ENCODE data around the gene STRN. TPM values are rescaled to one million over a fixed set of nuclear protein-coding genes. Genes with fewer than 3 reads are reported as not detected.

The STRN gene
- total and polyA plus RNA-seq, 10 of the 15 experiments (the other 5 are each of a cell fraction or from before 2014, with no cell fraction given), result 1.00 to 19.2 (median 9.1) TPM

DNA sequence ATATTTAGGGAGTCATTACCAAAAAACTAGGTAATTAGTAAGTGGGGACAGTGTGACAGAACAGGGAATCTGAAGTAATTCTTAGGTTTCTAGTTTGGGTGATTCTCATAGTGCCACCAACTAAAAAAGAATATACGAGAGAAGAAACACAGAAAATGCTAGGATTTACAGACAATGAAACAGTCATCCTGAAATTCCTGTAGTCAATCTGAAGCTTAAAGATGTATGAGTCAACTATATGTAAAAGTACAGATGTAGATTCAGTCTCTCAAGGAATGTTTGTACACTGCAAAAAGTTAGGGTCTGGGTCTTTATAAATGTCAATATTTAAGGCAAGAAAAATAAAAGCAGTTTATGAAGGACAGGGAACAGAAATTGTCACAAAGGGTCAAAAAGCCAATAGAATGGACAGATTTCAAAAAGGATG, 107.0 kb downstream of the STRN start:
- CTCF ChIA-PET, result no interaction called here
- in situ Hi-C loops (cut with MboI), result no loop called here
- peaks cover 0 to 3% of the 10 kb centered on the region in 2 experiments; a peak in 1 of 4 replicates for H3K36me3 ChIP-seq (ENCODE audit: control insufficient read depth in 2 of 2, insufficient read depth in 2 of 2, low read length in 1 of 2)
- intact Hi-C loops (cut with micrococcal nuclease; ENCODE audit: unreplicated experiment), result no loop called here
- H2AFZ ChIP-seq (ENCODE audit: control insufficient read depth, low read depth, low read length), result no peak overlapping the region
- WGBS (ENCODE audit: insufficient coverage, insufficient replicate concordance, low lambda C conversion rate, missing lambda C conversion rate), result 23% methylated on average over 1 of the region's 1 CpG
- no peaks in the 10 kb centered on the region for H3K79me2 ChIP-seq (ENCODE audit: control insufficient read depth, insufficient read depth, low read length)
- no peaks in the 10 kb centered on the region for H3K27me3 ChIP-seq (replicated peaks in 1 of 2; ENCODE audit: control insufficient read depth in 2 of 2, insufficient read depth in 2 of 2, low read length in 1 of 2)
- no peak overlapping the region for H3K4me2 ChIP-seq (ENCODE audit: control insufficient read depth, insufficient read depth)
- H3K4me1 ChIP-seq (ENCODE audit: control insufficient read depth, insufficient read depth, low read length), result peaks cover 6% of the 10 kb centered on the region; the same call in 1 of the 2 replicates
- H3K27ac ChIP-seq (ENCODE audit: control insufficient read depth, insufficient read depth), result peak overlapping the region; percentile 13; the same call in 1 of the 2 replicates
- RAD21 ChIA-PET (ENCODE audit: unreplicated experiment), result no interaction called here
- DNase-seq (ENCODE audit: low read depth, low spot score) (no peak), ATAC-seq (peak; percentile 8; the same call in 2 of the 3 replicates), FAIRE-seq (no peak)
- H3K4me3 ChIP-seq, result no peak overlapping the region
- no peak overlapping the region for H3K9ac ChIP-seq (ENCODE audit: control insufficient read depth, insufficient read depth, low read length)
- SMC1A ChIA-PET (ENCODE audit: uncharacterized antibody, unreplicated experiment), result no interaction called here
- TF ChIP-seq CREM (IDR thresholded peaks at IDR 0.05; ENCODE audit: low read depth) (no peak), JUNB (IDR thresholded peaks at IDR 0.05) (peak; percentile 26; the same call in 1 of the 2 replicates)
- BruUV-seq (replicated peaks), result no TSS peak
- POLR2A ChIA-PET, result no interaction called here
- no peaks in the 10 kb centered on the region for H3K9me3 ChIP-seq (replicated peaks; ENCODE audit: control insufficient read depth, insufficient read depth, low read length)
- H4K20me1 ChIP-seq (ENCODE audit: control insufficient read depth, insufficient read depth), result no peaks in the 10 kb centered on the region

DNA sequence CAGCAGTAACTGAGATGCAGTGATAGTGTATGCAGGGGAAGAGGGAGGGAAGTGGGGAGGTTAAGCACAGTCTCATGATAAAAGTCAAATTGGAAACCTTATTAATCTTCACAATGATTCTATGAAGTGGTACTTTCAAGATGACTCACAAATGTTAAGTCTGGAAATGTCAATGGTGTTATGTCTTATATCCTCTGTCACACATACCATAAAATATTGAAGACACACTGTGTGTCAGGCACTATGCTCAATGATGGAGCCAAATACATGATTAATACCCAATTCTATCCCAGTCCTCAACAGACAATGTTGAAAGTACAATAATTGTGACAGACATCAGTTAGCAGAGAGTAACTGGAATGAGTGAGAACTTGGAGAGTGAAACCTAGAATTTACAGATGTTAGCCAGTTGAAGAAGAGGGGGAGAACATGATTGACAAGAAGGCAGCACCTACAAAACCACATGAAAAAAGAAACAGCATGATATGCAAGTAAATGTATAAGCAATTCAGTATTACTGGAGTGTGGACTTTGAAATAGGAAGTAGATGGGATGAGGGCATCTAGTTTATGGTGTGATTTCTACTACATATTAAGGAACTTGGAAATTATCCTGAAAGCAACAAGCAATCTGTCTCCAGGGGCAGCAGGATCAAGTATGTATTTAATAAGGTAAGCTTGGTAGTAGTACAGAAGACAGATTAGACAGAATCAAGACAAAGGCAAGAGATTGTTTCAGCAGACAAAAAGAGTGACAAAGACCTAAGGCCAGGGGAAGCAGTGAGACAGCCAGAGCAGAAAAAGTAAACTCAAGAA, 107.6 kb downstream of the STRN start:
- peak; percentile 86 for ATAC-seq
- Histone ChIP-seq H3K36me3 (ENCODE audit: control insufficient read depth in 2 of 2, insufficient read depth in 2 of 2, low read length in 1 of 2) (peaks cover 0 to 3% of the 10 kb centered on the region in 2 experiments; a peak in 1 of 4 replicates), H3K9me3 (replicated peaks; ENCODE audit: control insufficient read depth, insufficient read depth, low read length) (no peaks in the 10 kb centered on the region), H3K9ac (ENCODE audit: control insufficient read depth, insufficient read depth, low read length) (no peak overlapping the region), H3K4me3 (no peak overlapping the region), H4K20me1 (ENCODE audit: control insufficient read depth, insufficient read depth) (no peaks in the 10 kb centered on the region), H3K79me2 (ENCODE audit: control insufficient read depth, insufficient read depth, low read length) (no peaks in the 10 kb centered on the region), H3K27ac (ENCODE audit: control insufficient read depth, insufficient read depth) (peak overlapping the region; percentile 13; the same call in 1 of the 2 replicates), H2AFZ (ENCODE audit: control insufficient read depth, low read depth, low read length) (no peak overlapping the region), H3K4me1 (ENCODE audit: control insufficient read depth, insufficient read depth, low read length) (peaks cover 6% of the 10 kb centered on the region; the same call in 1 of the 2 replicates), H3K4me2 (ENCODE audit: control insufficient read depth, insufficient read depth) (no peak overlapping the region), H3K27me3 (replicated peaks in 1 of 2; ENCODE audit: control insufficient read depth in 2 of 2, insufficient read depth in 2 of 2, low read length in 1 of 2) (no peaks in the 10 kb centered on the region)
- no peak for FAIRE-seq
- intact Hi-C loops (cut with micrococcal nuclease; ENCODE audit: unreplicated experiment), result no loop called here
- BruUV-seq (replicated peaks), result no TSS peak
- ChIA-PET SMC1A (ENCODE audit: uncharacterized antibody, unreplicated experiment) (no interaction called here), RAD21 (ENCODE audit: unreplicated experiment) (no interaction called here), CTCF (no interaction called here), POLR2A (no interaction called here)
- in situ Hi-C loops (cut with MboI), result no loop called here
- peak; percentile 27 for DNase-seq (ENCODE audit: low read depth, low spot score)
- TF ChIP-seq, protein P1, sequence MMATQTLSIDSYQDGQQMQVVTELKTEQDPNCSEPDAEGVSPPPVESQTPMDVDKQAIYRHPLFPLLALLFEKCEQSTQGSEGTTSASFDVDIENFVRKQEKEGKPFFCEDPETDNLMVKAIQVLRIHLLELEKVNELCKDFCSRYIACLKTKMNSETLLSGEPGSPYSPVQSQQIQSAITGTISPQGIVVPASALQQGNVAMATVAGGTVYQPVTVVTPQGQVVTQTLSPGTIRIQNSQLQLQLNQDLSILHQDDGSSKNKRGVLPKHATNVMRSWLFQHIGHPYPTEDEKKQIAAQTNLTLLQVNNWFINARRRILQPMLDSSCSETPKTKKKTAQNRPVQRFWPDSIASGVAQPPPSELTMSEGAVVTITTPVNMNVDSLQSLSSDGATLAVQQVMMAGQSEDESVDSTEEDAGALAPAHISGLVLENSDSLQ (IDR thresholded peaks at IDR 0.05), result peak; percentile 91
- 0 out of 2 replicates have a peak, but pooled peaks have one; percentile 20 for TF ChIP-seq NR2C1 (IDR thresholded peaks at IDR 0.05)
- TF ChIP-seq RUNX3 (IDR thresholded peaks at IDR 0.05; ENCODE audit: low read length), result peak; percentile 78
- TF ChIP-seq ZBED1 (IDR thresholded peaks at IDR 0.05; ENCODE audit: borderline replicate concordance), result no peak
- TF ChIP-seq TCF7 (IDR thresholded peaks at IDR 0.05; ENCODE audit: borderline replicate concordance), result peak; percentile 76
- TF ChIP-seq, protein P2, sequence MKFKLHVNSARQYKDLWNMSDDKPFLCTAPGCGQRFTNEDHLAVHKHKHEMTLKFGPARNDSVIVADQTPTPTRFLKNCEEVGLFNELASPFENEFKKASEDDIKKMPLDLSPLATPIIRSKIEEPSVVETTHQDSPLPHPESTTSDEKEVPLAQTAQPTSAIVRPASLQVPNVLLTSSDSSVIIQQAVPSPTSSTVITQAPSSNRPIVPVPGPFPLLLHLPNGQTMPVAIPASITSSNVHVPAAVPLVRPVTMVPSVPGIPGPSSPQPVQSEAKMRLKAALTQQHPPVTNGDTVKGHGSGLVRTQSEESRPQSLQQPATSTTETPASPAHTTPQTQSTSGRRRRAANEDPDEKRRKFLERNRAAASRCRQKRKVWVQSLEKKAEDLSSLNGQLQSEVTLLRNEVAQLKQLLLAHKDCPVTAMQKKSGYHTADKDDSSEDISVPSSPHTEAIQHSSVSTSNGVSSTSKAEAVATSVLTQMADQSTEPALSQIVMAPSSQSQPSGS (IDR thresholded peaks at IDR 0.05; ENCODE audit: low read length), result 0 out of 2 replicates have a peak, but pooled peaks have one; percentile 28
- TF ChIP-seq EED (IDR thresholded peaks at IDR 0.05; ENCODE audit: low read depth), result peak; percentile 35; the same call in 1 of the 2 replicates
- TF ChIP-seq ATF7 (IDR thresholded peaks at IDR 0.05; ENCODE audit: low read depth), result peak; percentile 29; the same call in 1 of the 2 replicates
- TF ChIP-seq, protein P3, sequence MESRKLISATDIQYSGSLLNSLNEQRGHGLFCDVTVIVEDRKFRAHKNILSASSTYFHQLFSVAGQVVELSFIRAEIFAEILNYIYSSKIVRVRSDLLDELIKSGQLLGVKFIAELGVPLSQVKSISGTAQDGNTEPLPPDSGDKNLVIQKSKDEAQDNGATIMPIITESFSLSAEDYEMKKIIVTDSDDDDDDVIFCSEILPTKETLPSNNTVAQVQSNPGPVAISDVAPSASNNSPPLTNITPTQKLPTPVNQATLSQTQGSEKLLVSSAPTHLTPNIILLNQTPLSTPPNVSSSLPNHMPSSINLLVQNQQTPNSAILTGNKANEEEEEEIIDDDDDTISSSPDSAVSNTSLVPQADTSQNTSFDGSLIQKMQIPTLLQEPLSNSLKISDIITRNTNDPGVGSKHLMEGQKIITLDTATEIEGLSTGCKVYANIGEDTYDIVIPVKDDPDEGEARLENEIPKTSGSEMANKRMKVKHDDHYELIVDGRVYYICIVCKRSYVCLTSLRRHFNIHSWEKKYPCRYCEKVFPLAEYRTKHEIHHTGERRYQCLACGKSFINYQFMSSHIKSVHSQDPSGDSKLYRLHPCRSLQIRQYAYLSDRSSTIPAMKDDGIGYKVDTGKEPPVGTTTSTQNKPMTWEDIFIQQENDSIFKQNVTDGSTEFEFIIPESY (IDR thresholded peaks at IDR 0.05), result no peak
- no peak for TF ChIP-seq FOXK2 (IDR thresholded peaks at IDR 0.05)
- TF ChIP-seq MXI1 (IDR thresholded peaks at IDR 0.05; ENCODE audit: low read depth, low read length), result no peak
- TF ChIP-seq IKZF1 (conservative IDR thresholded peaks at IDR 0.05), result peak; percentile 82

Measured in GM12878 (cell line).